IPS-NIHi7 (cell line): ENCODE results near the gene NUP98.

Experiments
- DNase-seq: peaks from one replicate; pipeline ENCODE4 v3.0.0; 2012; ENCODE audit warnings: mixed read lengths; ENCODE audit errors: extremely low spot score

NUP98 gene

GRCh38 chr11:3735827-3736226 is 61.5 kb downstream of the NUP98 start:
- no peak for DNase-seq

- DNase-seq = no peak
Measured at GRCh38 chr11:3732671-3733436, 64.5 kb downstream of the NUP98 start.

- DNase-seq = no peak
Measured at GRCh38 chr11:3723014-3723708, 74.2 kb downstream of the NUP98 start.

- no peak for DNase-seq
Measured at GRCh38 chr11:3722100-3722499, 75.3 kb downstream of the NUP98 start.

- DNase-seq = no peak
Measured at GRCh38 chr11:3720997-3721396, 76.4 kb downstream of the NUP98 start.

- no peak for DNase-seq
Measured at GRCh38 chr11:3712274-3712673, 85.1 kb downstream of the NUP98 start.

- no peak for DNase-seq
Measured at GRCh38 chr11:3710485-3711259, 86.7 kb downstream of the NUP98 start.

GRCh38 chr11:3709977-3710376 is 87.4 kb downstream of the NUP98 start:
- DNase-seq = no peak

- no peak for DNase-seq
Measured at GRCh38 chr11:3707176-3707575, 90.2 kb downstream of the NUP98 start.

- DNase-seq = no peak
Measured at GRCh38 chr11:3703383-3703782, 94.0 kb downstream of the NUP98 start.

- DNase-seq = no peak
Measured at GRCh38 chr11:3700910-3701309, 96.4 kb downstream of the NUP98 start.

GRCh38 chr11:3700410-3700809 is 96.9 kb downstream of the NUP98 start:
- no peak for DNase-seq

GRCh38 chr11:3686751-3687150 is 110.6 kb downstream of the NUP98 start:
- no peak for DNase-seq

- no peak for DNase-seq
Measured at GRCh38 chr11:3685923-3686322, 111.4 kb downstream of the NUP98 start.

GRCh38 chr11:3684819-3685172 is 112.6 kb downstream of the NUP98 start:
- DNase-seq = no peak

- DNase-seq = no peak
Measured at GRCh38 chr11:3684129-3684818, 113.1 kb downstream of the NUP98 start.

GRCh38 chr11:3683039-3683438 is 114.3 kb downstream of the NUP98 start:
- no peak for DNase-seq

GRCh38 chr11:3679077-3679476 is 118.3 kb downstream of the NUP98 start:
- no peak for DNase-seq

- DNase-seq = no peak
Measured at GRCh38 chr11:3675971-3676370, 121.4 kb downstream of the NUP98 start.

- no peak for DNase-seq
Measured at GRCh38 chr11:3674189-3674588, 123.2 kb downstream of the NUP98 start.

GRCh38 chr11:3671334-3672254 is 125.8 kb downstream of the NUP98 start, which contains the start of gene CHRNA10:
Gene CHRNA10 (minus strand): TSS chr11:3671384. CDS start chr11:3671312, 72 bp downstream.
- DNase-seq = no peak
